NCI-H2196 treated with DMSO at 0.1 percent for 48 hours (cell line): ENCODE results near the gene DDX46.
"Not testable (repeated sequence)": the region's sequence is repeated elsewhere in the genome, so short reads cannot be mapped to it uniquely, and the experiment has no call there.

Source experiments
- DNase-seq: peaks from one replicate; lab custom pipeline; 2025; ENCODE audit not compliant: unreplicated experiment; lab: John Stamatoyannopoulos, UW

The DDX46 gene

DNA sequence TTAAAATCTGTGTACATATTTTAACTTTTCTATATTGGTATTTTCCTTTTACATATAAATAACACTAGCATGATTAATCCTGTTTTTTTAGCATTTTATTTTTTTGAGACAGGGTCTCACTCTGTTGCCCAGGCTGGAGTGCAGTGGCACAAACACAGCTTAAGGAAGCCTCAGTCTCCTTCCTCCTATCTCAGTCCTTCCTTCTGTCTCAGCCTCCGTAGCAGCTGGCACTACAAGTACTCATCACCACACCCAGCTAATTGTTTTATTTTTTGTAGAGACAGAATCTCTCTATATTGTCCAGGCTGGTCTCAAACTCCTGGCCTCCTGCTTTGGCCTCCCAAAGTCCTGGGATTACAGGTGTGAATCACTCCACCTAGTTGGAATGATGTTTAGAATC is 85.7 kb downstream of the DDX46 start:
- DNase-seq = no peak

DNA sequence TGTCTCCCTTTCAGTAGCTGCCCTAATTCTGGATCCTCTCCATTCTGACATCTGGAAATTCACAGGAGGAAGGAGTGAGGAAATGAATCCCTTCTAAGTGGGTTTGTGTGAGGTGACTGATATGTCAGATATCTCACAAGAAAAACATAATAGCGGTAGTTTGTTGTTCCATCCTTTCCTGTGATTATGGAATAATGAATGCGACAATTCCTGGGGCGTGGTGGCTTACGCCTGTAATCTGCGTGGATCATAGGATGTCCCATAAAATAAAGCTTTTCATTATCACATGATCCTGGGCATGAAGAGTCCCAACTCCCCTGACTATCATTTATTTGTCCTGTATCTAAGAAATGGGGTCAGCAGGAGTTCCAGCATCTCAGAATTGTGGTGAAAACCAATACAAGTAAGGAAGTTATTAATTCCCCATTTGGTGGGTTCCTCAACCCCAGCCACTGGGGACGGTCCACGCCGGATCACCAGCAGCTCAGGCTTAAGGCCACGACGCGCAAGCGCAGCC is 86.8 kb downstream of the DDX46 start:
- no peak for DNase-seq

GRCh38 chr5:134845852-134846640 is 87.5 kb downstream of the DDX46 start, which contains the start of gene C5orf24:
Gene C5orf24 (plus strand): TSS chr5:134845968. CDS start chr5:134854901, 8,933 bp downstream.
- peak; percentile 80 for DNase-seq

DNA sequence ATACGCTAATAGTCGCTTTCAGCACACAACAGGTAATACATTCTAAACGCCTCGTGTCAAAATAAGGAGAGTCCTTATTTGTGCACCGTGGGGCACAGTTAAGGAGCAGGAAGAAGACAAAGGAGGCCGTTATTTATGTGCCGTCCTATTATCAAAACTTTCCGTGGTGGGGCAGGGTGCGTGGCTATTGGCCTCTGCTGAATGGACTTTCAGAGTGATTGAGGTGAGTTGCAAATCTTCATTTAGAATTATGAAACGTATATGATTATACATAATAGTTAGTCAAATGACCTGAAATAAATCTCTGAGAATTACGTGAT is 88.0 kb downstream of the DDX46 start:
- DNase-seq = no peak

DNA sequence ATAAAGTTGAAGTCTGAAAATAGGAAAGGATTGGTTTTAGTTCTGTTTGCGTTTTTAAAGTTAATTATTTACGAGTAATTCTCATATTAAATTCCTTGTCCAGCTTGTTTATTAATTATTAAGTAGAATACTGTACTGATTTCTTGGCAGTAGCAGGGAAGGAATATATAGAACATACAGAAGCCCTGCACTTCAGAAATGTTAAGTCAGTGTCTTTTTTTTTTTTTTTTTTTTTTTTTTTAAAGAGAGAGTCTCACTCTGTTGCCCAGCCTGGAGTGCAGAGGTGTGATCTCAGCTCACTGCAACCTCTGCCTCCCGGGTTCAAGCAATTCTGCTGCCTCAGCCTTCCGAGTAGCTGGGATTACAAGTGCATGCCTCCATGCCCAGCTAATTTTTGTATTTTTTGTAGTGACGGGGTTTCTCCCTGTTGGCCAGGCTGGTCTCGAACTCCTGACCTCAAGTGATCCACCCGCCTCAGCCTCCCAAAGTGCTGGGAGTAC is 90.9 kb downstream of the DDX46 start:
- DNase-seq = not testable (repeated sequence)

DNA sequence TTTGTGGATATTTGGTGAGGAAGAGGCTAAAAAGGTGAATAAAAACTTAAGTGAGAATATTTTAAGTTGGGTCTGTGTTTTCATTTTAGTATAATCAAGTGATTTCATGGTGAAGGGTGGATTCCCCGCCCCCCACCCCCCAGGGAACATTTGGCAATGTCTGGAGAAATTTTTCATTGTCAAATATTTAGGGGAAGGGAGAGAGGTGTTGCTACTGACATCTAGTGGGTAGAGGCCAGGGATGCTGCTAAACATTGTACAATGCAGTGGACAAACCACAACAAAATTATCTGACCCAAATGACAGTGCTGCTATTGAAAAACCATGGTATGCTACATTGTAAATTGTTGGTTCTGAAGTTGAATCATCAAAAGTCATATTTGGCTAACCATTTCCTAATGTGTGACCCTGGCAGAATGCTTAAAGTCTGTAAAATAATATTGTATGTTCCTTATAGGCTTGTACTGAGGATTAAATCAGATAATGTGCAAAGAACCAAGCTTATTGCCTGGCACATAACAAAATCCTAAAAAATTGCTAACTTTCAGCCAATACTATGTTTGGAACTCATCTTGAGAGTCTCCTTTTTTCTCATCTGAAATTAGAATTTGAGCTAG is 92.8 kb downstream of the DDX46 start:
- peak; percentile 25 for DNase-seq

DNA sequence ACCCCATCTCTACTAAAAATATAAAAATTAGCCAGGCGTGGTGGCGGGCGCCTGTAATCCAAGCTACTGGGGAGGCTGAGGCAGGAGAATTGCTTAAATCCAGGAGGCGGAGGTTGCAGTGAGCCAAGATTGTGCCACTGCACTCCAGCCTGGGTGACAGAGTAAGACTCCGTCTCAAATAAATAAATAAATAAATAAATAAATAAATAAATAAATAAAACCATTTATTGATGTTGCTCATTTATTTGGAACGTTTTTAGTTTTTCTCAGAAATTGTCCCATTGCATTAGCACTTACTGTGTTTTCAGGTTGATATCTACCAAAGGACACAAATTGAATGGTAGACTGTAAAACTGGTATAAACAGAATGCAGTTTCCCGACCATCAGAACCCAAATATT is 97.9 kb downstream of the DDX46 start:
- not testable (repeated sequence) for DNase-seq

DNA sequence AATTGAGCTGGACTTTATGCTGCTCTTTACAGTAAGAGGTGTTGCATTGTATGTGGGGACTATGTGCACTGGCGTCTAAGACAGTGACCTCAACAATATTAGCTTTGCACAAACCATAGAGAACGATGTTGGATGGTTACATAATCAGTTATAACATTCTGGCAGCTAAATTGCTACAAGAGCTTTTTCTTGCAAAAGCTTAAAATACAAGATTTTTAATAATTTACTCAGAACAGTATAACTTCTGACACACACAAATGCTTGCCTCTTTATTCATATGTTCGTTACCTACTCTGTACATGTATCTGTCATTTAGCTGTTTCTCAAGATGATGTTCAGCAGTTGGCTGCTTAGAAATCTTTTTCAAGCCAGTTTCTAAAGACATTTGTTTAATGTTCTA is 98.8 kb downstream of the DDX46 start:
- no peak for DNase-seq

- DNase-seq = no peak
Observed at GRCh38 chr5:134864707-134865106, 106.1 kb downstream of the DDX46 start.

GRCh38 chr5:134873494-134873893 is 114.9 kb downstream of the DDX46 start:
- no peak for DNase-seq

DNA sequence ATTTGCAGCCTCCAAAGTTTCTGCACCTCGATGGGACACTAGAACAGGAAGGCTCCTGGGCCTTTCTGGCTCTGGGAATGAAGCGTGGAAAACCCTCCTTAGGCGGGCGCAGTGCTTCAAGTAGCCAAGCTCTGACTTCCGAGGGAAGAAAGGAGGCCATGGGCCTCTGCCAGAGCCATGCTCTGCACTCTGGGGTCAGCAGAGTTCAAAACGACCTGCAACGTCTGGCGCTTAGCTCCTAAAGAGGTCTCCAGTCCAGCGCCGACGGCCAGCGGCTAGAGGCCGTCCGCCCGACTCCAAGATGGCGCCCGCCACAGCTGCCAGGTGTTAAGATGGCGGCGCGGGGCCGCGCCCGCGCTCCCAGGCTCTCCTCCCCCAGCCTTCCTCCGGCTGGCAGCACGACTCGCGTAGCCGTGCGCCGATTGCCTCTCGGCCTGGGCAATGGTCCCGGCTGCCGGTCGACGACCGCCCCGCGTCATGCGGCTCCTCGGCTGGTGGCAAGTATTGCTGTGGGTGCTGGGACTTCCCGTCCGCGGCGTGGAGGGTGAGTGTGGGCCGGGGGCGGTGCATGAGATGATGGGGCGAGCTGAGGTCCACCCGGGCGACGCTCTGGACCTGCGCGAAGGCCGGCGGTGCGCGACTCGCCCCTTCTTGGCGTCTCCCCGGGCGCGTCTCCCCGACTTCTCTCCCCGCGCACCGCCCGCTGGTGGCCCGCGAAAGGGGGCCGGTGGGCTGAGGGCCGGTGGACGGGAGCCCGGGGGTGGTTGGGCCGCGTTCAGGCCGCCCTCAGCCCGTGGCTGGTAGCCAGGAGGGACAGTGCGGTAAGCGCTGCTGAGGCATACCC is 115.6 kb downstream of the DDX46 start, which contains the start of gene TXNDC15:
Gene TXNDC15 (plus strand): TSS at position 385 of the 844 bp plus-strand sequence. CDS start 57 bp downstream, at position 442.
- DNase-seq = peak; percentile 74

DNA sequence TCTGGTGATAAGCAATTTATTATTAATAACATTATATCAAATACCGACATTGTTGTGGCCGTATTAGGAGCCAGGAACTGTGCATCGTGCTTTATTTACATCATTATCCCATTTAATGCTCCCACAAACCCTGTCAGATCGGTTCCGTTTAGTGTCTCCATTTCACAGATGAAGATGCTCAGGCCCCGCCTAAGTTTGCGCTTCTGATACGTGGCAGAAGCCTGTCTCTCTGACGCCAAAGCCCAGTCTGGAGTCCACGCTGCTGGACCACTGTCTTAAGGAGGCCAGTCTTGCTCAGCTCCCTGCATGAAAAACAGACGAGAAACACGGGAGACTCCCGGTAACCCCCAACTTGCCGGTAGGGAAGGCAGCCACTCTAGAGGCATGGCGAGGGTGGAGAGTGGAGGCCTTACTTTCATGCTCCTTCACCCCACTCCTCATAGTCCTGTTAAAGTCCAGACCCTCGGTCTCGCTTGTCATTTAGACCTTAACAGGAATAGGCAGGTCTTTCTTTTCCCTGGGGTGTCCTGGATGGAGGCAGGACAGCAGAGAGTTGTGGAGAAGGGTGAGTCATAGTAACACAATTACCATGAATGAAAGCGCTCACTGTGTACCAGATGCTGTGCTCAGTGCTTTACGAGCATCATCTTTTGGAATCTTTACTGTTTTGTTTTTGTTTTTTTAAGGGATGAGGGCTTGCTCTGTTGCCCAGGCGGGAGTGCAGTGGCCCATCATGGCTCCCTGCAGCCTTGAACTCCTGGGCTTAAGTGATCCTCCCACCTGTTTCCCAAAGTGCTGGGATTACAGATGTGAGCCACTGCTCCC is 116.5 kb downstream of the DDX46 start:
- DNase-seq = peak; percentile 22

DNA sequence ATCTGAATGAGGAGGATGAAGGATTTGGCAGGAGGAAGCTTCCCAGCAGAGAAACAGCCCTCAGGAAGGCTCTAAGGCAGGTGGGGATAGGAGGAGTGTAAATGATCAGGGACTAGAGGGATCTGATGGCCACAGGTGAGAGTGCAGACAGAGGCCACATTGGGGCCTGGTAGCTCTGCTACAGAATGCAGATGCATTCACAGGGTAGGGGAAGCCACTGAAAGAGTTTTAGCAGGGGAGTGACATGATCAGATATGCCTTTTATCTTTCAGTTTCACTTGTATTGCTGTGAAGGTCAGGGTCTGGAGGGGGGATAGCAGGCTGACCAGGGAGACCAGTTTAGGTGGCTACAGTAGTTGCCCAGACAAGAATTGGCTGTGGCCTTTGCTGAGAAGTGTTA is 118.6 kb downstream of the DDX46 start:
- no peak for DNase-seq

DNA sequence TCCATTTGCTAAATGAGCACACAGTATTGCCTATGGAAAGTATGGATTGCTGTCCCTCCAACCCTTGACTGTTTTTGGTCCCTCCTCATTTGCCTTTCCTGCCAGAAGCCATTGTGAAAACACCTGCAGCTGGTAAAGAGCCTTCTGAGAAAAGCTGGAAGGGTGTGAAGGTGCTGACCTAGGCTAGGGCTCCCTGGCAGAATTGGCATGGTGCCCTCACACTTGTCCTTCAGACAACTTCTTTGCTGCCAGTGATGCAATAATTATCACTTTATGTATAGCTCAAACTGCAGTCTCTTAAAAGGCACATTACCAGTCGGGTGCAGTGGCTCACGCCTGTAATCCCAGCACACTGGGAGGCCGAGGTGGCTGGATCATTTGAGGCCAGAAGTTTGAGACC is 119.8 kb downstream of the DDX46 start:
- peak; percentile 37 for DNase-seq

DNA sequence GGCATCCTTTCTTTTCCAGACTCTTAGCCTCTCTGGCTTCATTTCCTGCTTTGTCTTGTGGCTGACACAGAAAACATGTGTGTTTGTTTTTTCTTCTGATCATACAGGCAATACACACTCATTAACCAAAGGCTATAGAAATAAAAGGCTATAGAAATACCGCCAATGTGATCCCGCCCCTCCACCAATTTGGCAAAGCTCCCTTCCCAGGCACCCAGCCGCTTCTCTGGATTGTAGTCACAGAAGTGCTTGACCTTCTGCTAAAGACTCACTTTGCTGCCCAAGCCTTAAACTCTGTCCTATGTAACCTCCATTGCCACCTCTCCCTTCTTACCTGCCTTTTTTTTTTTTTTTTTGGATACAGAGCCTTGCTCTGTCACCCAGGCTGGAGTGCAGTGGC is 120.9 kb downstream of the DDX46 start:
- DNase-seq = no peak
